GM19240 (cell line): ENCODE measurements around the gene CTNNA3.

ENCODE experiments used
- DNase-seq: peaks from one replicate; pipeline ENCODE4 v3.0.0; 2011; ENCODE audit warnings: low spot score; ENCODE audit not compliant: insufficient read length

CTNNA3 gene

GRCh38 chr10:67331121-67331910 is 364.7 kb downstream of the CTNNA3 start:
- DNase-seq, result no peak

- no peak for DNase-seq
Measured at GRCh38 chr10:67327626-67328535, 368.1 kb downstream of the CTNNA3 start.

DNA sequence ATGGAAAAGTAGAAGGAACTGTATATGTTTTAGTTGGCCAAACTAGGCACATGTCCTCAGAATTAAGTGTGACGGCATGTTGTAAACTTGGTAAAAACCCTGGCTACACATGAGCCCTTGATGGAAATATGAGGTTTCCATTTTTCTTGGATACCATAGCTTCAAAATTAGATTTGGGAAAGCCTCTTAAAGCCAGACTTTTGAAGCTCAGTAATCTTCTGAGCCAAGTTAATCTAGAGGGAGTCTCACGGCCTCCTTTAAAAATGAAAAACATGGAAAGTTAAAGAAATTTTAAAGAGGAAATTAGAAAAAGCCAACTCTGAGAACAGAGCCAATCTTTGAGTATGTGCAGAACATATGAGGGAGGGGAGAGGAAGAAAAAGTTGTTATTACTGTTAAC is 376.0 kb downstream of the CTNNA3 start:
- DNase-seq, result no peak

DNA sequence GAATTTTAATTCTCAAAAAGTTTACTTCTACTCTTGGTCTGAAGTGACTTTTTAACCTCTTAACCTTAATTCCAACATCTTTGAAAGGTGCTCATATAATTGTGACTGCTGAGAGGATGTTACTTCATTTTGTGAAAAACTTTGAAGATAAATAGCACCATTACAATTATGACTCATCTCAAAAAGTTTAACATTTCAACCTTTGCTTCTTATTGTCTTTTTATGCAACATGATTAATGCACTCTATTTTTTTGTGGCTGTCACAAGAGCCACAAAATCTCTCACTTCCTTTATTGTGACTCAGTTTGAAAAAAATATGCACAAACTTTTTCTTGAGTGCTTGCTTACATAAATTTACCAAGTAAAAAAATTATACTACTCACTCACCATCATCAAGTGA is 387.1 kb downstream of the CTNNA3 start:
- DNase-seq, result no peak

DNA sequence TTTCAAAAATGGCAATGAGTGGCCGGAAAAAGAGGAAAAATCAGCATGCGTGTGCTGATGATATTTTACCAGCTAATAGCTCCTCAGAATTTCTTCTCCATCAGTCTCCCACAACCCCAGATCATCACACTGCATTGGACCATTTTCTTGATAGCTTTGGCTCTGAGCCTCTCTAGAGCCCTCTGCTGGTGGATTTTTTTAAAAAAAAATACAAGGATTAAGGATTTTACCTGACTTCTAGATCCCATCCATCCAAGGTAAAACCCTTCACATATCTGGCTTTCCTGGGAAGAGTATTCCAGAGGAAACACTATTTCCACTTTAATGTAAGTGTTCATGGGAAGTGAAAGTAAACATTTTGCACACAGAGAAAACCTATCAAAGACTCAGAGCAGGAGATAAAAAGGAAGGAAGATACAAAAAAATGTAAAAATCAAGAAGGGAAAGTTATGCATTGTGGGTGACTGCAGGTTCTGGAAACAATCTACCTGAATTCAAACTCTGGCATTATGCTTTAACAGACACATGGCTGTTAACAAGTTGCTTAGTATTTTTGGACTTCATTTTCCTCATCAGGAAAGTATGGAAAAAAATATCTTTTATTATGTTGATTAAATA is 389.3 kb downstream of the CTNNA3 start:
- DNase-seq, result no peak

DNA sequence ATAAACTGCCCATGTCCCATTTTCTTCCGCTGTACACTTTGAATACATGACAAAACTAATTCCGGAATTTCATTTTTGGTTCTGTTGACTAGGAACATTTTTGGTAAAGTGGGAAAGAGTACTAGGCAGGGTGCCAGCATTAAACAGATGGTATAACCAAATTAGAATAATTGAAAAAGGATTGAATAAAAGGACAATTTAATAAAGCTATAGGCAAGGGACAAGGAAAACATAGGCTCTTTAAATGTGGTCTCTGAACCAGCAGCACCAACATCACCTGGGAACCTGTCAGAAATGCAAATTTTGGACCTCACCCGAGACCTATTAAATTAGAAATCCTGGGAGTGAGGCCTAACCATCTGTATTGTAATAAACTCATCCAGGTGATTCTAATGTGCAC is 393.3 kb downstream of the CTNNA3 start:
- DNase-seq, result no peak

DNA sequence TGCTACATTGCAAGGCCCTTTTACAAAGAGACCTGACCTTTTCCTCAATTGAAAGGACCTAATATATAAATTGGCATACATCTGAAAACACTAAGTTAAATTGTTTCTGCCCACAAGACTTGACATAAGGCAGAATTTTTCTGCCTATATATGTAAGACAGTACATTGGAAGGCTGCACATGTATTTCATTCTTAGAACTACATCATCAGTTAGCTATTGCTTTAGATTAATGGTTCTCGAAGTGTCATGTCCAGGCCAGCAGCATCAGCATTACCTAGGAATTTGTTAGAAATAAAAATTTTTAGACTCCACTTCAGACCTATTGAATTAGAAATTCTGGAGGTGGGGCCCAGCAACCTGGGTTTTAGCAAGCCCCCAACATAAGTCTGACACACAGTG is 396.2 kb downstream of the CTNNA3 start:
- no peak for DNase-seq

DNA sequence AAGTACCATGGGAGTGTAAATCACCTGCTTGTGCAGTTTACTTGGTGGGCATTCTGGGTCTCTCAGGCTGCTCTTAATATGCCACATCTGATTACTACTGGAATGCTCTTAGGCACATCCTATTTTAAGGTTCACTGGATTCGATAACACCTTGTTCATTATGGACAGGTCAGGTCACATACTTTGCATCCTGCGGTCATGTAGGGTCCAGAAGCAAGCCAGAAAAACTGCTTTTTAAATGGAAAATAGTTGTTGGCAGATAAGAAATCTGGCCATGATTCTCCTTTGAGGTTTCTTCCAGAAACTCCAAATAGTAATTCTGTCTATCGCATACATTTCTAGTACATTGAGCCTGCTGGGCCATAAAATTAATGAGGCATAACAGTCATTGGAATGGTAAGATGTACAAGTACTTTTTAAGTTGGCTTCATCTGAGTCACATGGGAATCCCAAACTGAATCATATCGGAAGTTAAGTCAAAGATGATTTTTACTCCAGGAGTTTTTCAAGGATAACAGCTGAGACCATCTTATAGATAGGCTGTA is 398.3 kb downstream of the CTNNA3 start:
- DNase-seq, result no peak

- DNase-seq, result no peak
Measured at GRCh38 chr10:67296926-67297325, 399.1 kb downstream of the CTNNA3 start.

- DNase-seq, result no peak
Measured at GRCh38 chr10:67288688-67289410, 407.1 kb downstream of the CTNNA3 start.

DNA sequence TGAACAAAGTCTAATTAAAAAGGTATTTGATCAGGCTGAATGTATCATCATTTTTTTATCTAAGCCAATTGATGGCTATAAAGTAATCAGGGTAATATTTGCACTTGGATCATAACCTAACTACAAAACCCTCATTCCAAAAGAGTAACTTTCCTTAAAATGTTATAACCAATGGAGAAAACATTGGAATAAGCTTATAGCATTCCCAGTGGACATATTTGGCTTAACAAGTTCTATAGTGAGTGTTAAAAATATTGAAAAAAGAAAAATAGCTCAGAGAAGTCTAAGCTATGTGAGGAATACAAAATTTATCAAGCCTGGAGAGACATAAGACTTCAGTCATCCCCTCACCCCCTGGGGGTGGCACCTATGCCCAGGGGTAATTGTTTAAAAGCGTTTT is 411.4 kb downstream of the CTNNA3 start:
- DNase-seq, result no peak

- no peak for DNase-seq
Measured at GRCh38 chr10:67282871-67283270, 413.1 kb downstream of the CTNNA3 start.

GRCh38 chr10:67280405-67280804 is 415.6 kb downstream of the CTNNA3 start:
- DNase-seq, result no peak

DNA sequence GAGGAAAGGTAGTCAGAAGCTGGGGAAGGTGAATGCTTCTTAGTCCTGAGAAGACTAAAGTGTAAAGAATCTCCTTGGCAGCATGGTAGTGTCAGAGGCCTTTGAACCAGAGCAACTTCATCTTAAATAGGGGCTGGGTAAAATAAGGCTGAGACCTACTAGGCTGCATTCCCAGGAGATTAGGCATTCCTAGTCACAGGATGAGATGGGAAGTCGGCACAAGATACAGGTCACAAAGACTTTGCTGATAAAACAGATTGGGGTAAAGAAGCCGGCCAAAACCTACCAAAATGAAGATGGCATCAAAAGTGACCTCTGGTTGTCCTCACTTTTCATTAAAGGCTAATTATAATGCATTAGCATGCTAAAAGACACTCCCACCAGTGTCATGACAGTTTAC is 418.6 kb downstream of the CTNNA3 start:
- no peak for DNase-seq

GRCh38 chr10:67269828-67270227 is 426.2 kb downstream of the CTNNA3 start:
- DNase-seq, result no peak

DNA sequence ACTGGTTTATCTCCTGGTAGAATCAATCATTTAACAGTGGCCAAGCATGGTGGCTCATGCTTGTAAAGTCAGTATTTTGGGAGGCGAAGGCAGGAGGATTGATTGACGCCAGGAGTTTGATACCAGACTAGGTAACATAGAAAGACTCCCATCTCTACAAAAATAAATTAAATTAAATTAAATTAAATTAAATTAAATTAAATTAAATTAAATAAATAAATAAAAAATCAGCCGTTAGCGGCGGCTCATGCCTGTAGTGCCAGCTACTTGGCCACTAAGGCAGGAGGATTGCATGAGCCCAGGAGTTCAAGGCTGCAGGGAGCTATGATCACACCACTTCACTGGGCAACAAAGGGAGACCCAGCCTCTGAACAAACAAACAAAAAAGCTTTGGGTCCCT is 427.8 kb downstream of the CTNNA3 start:
- DNase-seq, result no peak

- DNase-seq, result no peak
Measured at GRCh38 chr10:67262675-67263074, 433.3 kb downstream of the CTNNA3 start.

DNA sequence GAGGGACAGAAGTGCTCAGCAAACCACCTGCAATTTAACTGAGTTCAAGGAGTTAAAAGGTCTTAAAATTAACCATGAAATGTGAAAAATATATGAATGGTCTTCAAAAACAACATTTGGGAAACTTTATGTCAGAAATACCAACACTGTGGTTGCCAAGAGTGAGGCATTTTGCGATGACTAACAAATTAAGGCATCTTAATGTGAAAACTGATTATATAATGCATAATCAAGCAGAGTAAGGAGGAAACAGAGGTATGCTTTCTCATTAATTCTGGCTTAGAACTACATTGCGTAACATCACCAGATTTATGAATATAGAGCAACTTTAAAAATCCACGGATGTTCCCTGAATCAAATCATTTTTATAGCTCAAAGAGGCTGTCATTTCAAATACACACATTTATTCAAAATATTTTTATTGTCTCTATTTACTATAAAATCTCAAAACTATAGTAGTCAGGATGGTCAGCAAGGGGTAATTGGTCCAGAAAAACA is 434.6 kb downstream of the CTNNA3 start:
- DNase-seq, result no peak

DNA sequence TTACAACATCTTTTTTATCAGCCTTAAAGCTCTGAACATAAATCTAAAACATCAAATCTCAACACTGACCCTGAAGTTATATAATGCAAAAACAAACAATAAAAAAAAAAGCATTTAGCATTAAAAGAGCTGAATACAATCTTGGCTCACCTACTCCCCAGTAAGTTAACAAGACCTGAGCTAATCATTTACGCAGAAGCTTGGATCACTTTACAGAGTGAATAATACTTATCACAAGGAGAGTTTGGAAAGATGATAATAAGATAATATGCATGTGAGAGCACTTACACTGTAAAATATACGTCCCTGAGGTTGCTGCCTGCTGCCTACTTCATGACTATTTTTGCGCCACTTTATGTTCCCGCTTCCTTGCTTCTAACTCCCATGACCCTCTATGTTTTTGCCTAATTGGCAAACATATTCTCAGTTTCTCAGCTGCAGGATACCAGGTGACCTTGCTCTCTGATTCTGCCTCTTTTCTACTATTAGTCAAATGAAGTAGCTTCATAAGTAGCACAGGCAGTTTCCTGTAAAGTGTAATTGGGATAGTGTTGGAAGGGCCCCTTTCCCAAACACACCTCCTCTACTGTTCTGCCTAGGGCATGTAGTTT is 436.6 kb downstream of the CTNNA3 start:
- DNase-seq, result no peak

GRCh38 chr10:67257427-67258144 is 438.4 kb downstream of the CTNNA3 start:
- DNase-seq, result no peak
